ENCODE results near the gene ATXN2L. TPM values are rescaled to one million over a fixed set of nuclear protein-coding genes. Genes with fewer than 3 reads are reported as not detected.
A peak's percentile ranks its signal among the peaks of the same experiment; 100 is the strongest.

ATXN2L gene
- total RNA-seq, 1 experiment from 2014 or later = 309 TPM

- H2AK5ac ChIP-seq (ENCODE audit: insufficient read length, low read length) = no peak overlapping the region
- H3K14ac ChIP-seq (ENCODE audit: insufficient read depth, low read length) = no peak overlapping the region
- H2AFZ ChIP-seq (ENCODE audit: low read length) = no peak overlapping the region
- H2BK120ac ChIP-seq (ENCODE audit: low read depth, low read length, poor library complexity, severe bottlenecking) = no peak overlapping the region
- H4K5ac ChIP-seq (ENCODE audit: insufficient read length, low read depth, low read length) = no peak overlapping the region
- H3K9ac ChIP-seq (ENCODE audit: extremely low read depth, insufficient read length, low read length) = no peak overlapping the region
- Mint-ChIP-seq H3K4me1 (peaks cover 8 to 17% of the 10 kb centered on the region in 2 experiments), H3K27me3 (ENCODE audit: low read depth) (no peaks in the 10 kb centered on the region; the same call in 1 of the 2 replicates), H3K36me3 (ENCODE audit: insufficient read depth in 1 of 3, low read depth in 3 of 3) (peaks cover 35 to 51% (median 36%) of the 10 kb centered on the region in 3 experiments; a peak in 6 of 7 replicates), H3K4me3 (peak overlapping the region; percentile 96 to 99), H3K9me3 (no peaks in the 10 kb centered on the region), H3K27ac (no peak overlapping the region; a peak in 1 of 7 replicates)
- no peak overlapping the region for H3K27ac ChIP-seq (ENCODE audit: insufficient read length, low read depth, low read length)
- no peak overlapping the region for H3T11ph ChIP-seq (ENCODE audit: low read length)
- H3K56ac ChIP-seq (ENCODE audit: insufficient read length, low read depth, low read length) = no peak overlapping the region
- no peak overlapping the region for H3K4me2 ChIP-seq (ENCODE audit: insufficient read depth, insufficient read length, low read length)
- no peak overlapping the region for H3K18ac ChIP-seq (ENCODE audit: insufficient read length, low read depth, low read length)
- no peak overlapping the region for H2BK20ac ChIP-seq (ENCODE audit: low read depth, low read length, poor library complexity, severe bottlenecking)
- H2BK15ac ChIP-seq (ENCODE audit: low read depth, low read length) = no peak overlapping the region
- H3K27me3 ChIP-seq (ENCODE audit: insufficient read depth, low read length) = no peaks in the 10 kb centered on the region
- H2BK5ac ChIP-seq (ENCODE audit: insufficient read length, low read length) = no peak overlapping the region
- DNase-seq = no peak
- H3K23ac ChIP-seq (ENCODE audit: insufficient read length, low read depth, low read length) = no peak overlapping the region
- no peaks in the 10 kb centered on the region for H3K79me1 ChIP-seq (ENCODE audit: insufficient read depth, low read depth, low read length, poor library complexity, severe bottlenecking)
- WGBS (ENCODE audit: extremely low coverage, insufficient read length, low lambda C conversion rate) = no CpG with 5 or more reads among the region's 19 CpGs
- no peaks in the 10 kb centered on the region for H4K20me1 ChIP-seq (ENCODE audit: control insufficient read depth, insufficient read depth, insufficient read length)
- no peak overlapping the region for H3K4ac ChIP-seq (ENCODE audit: low read depth, low read length)
- H2BK12ac ChIP-seq (ENCODE audit: insufficient read length, low read depth, low read length) = no peak overlapping the region
- no peak for TF ChIP-seq CTCF (conservative IDR thresholded peaks at IDR 0.05)
- H4K91ac ChIP-seq (ENCODE audit: insufficient read length, low read depth, low read length) = no peak overlapping the region
- H3K23me2 ChIP-seq (ENCODE audit: insufficient read length, low read depth, low read length, poor library complexity, severe bottlenecking) = peaks cover 5% of the 10 kb centered on the region
- no peaks in the 10 kb centered on the region; the same call in 1 of the 2 replicates for H3K79me2 ChIP-seq (ENCODE audit: insufficient read depth, low read length)
- H3K4me1 ChIP-seq (ENCODE audit: insufficient read depth, low read length) = no peaks in the 10 kb centered on the region
- H4K8ac ChIP-seq (replicated peaks; ENCODE audit: insufficient read length, low read depth, low read length) = no peak overlapping the region
- no peaks in the 10 kb centered on the region for H3K9me3 ChIP-seq (ENCODE audit: control insufficient read depth, low read depth, low read length)
Observed at GRCh38 chr16:28844226-28844885, 21.6 kb downstream of the ATXN2L start.

All from H9 (cell line).